Measurements from ENCODE around the gene BABAM1.

DNA sequence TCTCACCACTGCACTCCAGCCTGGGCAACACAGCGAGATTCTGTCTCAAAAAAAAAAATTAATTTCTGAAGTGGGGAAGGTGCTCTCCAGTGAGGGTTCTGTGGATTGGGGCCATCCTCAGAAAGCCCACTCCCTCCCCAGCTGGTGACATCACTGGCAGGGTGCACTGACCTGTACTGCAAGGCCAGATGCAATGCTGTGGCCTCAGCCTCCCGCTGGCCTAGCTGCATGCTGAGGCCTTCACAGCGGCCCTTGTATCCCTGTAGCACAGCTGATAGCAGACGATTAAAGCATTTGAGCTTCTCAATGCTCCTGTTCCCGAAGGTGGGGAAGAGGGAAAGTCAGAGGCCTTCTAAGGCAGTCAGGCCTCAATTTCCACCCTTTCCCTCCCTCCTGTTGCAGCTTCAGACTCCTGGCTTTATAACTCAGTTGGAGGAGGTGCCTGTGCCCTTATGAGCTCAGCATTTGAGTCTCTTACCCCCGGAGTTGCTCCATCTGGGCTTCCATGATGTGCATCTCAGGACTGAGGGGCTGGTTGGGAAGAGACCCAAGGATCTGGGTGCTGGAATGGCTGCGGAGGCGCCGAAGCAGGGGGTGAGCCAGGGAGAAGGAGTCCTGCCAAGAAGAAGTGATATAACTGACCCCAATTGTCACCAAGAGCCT lies 8.0 kb upstream of the BABAM1 start:
- TF ChIP-seq, protein P1, sequence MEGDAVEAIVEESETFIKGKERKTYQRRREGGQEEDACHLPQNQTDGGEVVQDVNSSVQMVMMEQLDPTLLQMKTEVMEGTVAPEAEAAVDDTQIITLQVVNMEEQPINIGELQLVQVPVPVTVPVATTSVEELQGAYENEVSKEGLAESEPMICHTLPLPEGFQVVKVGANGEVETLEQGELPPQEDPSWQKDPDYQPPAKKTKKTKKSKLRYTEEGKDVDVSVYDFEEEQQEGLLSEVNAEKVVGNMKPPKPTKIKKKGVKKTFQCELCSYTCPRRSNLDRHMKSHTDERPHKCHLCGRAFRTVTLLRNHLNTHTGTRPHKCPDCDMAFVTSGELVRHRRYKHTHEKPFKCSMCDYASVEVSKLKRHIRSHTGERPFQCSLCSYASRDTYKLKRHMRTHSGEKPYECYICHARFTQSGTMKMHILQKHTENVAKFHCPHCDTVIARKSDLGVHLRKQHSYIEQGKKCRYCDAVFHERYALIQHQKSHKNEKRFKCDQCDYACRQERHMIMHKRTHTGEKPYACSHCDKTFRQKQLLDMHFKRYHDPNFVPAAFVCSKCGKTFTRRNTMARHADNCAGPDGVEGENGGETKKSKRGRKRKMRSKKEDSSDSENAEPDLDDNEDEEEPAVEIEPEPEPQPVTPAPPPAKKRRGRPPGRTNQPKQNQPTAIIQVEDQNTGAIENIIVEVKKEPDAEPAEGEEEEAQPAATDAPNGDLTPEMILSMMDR (IDR thresholded peaks at IDR 0.05): no peak
- TF ChIP-seq POLR2A (IDR thresholded peaks at IDR 0.05): no peak

All from prostate gland (tissue), 2 donors.